ENCODE results near the gene CST5. TPM values are rescaled to one million over a fixed set of nuclear protein-coding genes. Genes with fewer than 3 reads are reported as not detected.

CST5 gene
- polyA plus RNA-seq, 1 of the 3 experiments (the other 2 are of a cell fraction) = not detected

DNA sequence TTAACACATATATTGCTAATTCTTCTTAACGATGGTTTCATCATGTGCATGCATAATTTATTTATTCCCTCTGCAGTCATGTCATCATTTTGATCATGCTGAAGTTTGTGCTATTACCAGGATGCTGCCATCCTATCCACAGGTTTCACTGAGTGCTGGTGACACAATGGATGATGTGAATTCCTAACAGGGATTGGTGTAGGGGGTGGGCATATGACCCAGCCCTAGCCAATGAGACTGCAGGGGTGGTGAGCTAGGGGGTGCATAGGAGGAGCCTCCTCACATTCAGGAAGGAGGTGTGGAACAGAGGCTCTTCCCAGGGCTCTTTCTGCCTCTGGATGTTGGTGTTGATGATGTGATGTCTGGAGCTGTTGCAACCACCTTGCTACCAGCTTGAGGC is 7.5 kb downstream of the CST5 start (continued):
- TF ChIP-seq, protein P1, sequence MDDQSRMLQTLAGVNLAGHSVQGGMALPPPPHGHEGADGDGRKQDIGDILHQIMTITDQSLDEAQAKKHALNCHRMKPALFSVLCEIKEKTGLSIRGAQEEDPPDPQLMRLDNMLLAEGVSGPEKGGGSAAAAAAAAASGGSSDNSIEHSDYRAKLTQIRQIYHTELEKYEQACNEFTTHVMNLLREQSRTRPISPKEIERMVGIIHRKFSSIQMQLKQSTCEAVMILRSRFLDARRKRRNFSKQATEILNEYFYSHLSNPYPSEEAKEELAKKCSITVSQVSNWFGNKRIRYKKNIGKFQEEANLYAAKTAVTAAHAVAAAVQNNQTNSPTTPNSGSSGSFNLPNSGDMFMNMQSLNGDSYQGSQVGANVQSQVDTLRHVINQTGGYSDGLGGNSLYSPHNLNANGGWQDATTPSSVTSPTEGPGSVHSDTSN (IDR thresholded peaks at IDR 0.05) = no peak
- TF ChIP-seq EP300 (IDR thresholded peaks at IDR 0.05; ENCODE audit: borderline replicate concordance in 1 of 2, low read depth in 1 of 2, low read length in 1 of 2) (no peak), POLR2AphosphoS5 (IDR thresholded peaks at IDR 0.05; ENCODE audit: low read depth, low read length) (no peak), SMC3 (IDR thresholded peaks at IDR 0.05; ENCODE audit: low read depth, low read length) (no peak), RFX5 (IDR thresholded peaks at IDR 0.05; ENCODE audit: low read length) (no peak)

DNA sequence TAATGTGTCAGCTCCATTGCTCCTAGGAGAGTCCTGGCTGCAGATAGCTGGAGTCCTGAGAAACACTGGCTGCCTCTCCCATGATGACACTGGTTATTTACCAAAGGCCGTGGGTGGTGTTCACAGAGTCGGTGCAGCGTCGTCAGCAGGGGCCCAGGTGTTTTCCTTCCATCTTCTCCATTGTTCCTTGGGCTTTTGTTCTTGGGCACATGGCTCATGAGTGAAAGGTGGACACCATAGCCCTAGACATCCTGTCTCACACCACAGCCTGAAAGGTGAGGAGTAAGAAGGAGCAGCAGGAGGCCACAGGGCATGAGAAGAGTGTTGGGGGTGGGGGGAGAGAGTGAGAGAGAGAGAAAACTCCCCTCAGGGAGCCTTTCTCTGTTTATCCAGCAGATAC is 9.1 kb downstream of the CST5 start:
- H3K36me3 ChIP-seq (replicated peaks in 1 of 2; ENCODE audit: control insufficient read depth in 1 of 2, insufficient read depth in 2 of 2, low read length in 1 of 2) = no peaks in the 10 kb centered on the region
- TF ChIP-seq REST (IDR thresholded peaks at IDR 0.05; ENCODE audit: low read depth, low read length) (no peak), CHD2 (IDR thresholded peaks at IDR 0.05; ENCODE audit: low read length, partially characterized antibody) (no peak)
- no peaks in the 10 kb centered on the region; the same call in 1 of the 2 replicates for H3K27me3 ChIP-seq (ENCODE audit: insufficient read depth)
- no peaks in the 10 kb centered on the region for H4K20me1 ChIP-seq (ENCODE audit: insufficient read depth)
- H3K27ac ChIP-seq (ENCODE audit: low read depth in 2 of 2, low read length in 1 of 2) = no peak overlapping the region
- H3K9me3 ChIP-seq = no peaks in the 10 kb centered on the region
- POLR2A ChIA-PET = no interaction called here
- CTCF ChIA-PET = no interaction called here
- H2AFZ ChIP-seq (ENCODE audit: low read depth) = no peak overlapping the region
- no peak overlapping the region for H3K9ac ChIP-seq
- DNase-seq = no peak
- no peak overlapping the region for H3K4me2 ChIP-seq
- H3K9me2 ChIP-seq = no peaks in the 10 kb centered on the region
- no peaks in the 10 kb centered on the region for H3K79me2 ChIP-seq (ENCODE audit: insufficient read depth)
- H3K4me3 ChIP-seq (ENCODE audit: low read depth in 2 of 2, low read length in 1 of 2) = no peak overlapping the region
- 3% methylated on average over 4 of the region's 4 CpGs for WGBS (ENCODE audit: low lambda C conversion rate)
- H3K4me1 ChIP-seq (ENCODE audit: control insufficient read depth in 1 of 2, insufficient read depth in 2 of 2, low read depth in 1 of 2, low read length in 1 of 2) = no peaks in the 10 kb centered on the region
- H3F3A ChIP-seq (replicated peaks; ENCODE audit: insufficient read depth) = no peaks in the 10 kb centered on the region

DNA sequence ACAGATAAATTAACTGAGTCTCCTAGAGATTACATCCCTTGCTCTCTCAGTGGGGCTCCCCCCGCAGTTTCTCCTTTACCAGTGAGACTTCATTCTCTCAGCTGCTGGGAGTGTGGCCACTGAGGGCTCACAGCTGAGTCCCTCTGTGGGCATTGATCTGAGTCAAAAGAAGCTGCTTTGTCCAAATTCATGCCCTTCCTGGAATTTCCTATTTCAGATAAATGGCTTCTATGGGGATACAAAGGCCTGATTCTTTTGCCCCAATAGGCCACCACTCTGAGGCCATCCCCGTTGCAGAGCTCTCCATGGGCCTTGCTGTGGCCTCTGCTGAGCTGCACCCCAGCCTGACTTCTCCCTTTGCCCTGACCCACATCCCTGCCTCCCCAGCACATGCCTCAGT is 10.0 kb downstream of the CST5 start:
- TF ChIP-seq, protein P2, sequence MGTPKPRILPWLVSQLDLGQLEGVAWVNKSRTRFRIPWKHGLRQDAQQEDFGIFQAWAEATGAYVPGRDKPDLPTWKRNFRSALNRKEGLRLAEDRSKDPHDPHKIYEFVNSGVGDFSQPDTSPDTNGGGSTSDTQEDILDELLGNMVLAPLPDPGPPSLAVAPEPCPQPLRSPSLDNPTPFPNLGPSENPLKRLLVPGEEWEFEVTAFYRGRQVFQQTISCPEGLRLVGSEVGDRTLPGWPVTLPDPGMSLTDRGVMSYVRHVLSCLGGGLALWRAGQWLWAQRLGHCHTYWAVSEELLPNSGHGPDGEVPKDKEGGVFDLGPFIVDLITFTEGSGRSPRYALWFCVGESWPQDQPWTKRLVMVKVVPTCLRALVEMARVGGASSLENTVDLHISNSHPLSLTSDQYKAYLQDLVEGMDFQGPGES (IDR thresholded peaks at IDR 0.05; ENCODE audit: low read depth, low read length) = no peak
- no peak for TF ChIP-seq JUND (IDR thresholded peaks at IDR 0.05)
- TF ChIP-seq FOXJ3 (CRISPR knock-in tag; IDR thresholded peaks at IDR 0.05) = no peak
- no peak for TF ChIP-seq TAF1 (IDR thresholded peaks at IDR 0.05; ENCODE audit: borderline replicate concordance, low read depth, low read length)
- no peak for TF ChIP-seq SIN3A (IDR thresholded peaks at IDR 0.05; ENCODE audit: borderline replicate concordance, low read depth, low read length)
- TF ChIP-seq, protein P3, sequence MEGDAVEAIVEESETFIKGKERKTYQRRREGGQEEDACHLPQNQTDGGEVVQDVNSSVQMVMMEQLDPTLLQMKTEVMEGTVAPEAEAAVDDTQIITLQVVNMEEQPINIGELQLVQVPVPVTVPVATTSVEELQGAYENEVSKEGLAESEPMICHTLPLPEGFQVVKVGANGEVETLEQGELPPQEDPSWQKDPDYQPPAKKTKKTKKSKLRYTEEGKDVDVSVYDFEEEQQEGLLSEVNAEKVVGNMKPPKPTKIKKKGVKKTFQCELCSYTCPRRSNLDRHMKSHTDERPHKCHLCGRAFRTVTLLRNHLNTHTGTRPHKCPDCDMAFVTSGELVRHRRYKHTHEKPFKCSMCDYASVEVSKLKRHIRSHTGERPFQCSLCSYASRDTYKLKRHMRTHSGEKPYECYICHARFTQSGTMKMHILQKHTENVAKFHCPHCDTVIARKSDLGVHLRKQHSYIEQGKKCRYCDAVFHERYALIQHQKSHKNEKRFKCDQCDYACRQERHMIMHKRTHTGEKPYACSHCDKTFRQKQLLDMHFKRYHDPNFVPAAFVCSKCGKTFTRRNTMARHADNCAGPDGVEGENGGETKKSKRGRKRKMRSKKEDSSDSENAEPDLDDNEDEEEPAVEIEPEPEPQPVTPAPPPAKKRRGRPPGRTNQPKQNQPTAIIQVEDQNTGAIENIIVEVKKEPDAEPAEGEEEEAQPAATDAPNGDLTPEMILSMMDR (IDR thresholded peaks at IDR 0.05) = no peak
- no peak for TF ChIP-seq RFX5 (IDR thresholded peaks at IDR 0.05; ENCODE audit: low read length)
- no peak for TF ChIP-seq TCF12 (IDR thresholded peaks at IDR 0.05)
- no peak for TF ChIP-seq TEAD4 (IDR thresholded peaks at IDR 0.05; ENCODE audit: borderline replicate concordance, insufficient read depth)
- no peak for TF ChIP-seq FOSL2 (IDR thresholded peaks at IDR 0.05; ENCODE audit: borderline replicate concordance, low read depth)
- no peak for TF ChIP-seq GABPA (IDR thresholded peaks at IDR 0.05; ENCODE audit: low read depth)
- no peak for TF ChIP-seq RXRA (IDR thresholded peaks at IDR 0.05; ENCODE audit: borderline replicate concordance, low read depth)
- H3K27ac ChIP-seq (ENCODE audit: low read depth in 2 of 2, low read length in 1 of 2) = no peak overlapping the region
- CTCF ChIA-PET = no interaction called here
- WGBS (ENCODE audit: low lambda C conversion rate) = 0% methylated on average over 2 of the region's 2 CpGs
- H3K27me3 ChIP-seq (ENCODE audit: insufficient read depth) = no peaks in the 10 kb centered on the region; the same call in 1 of the 2 replicates
- no peaks in the 10 kb centered on the region for H3K9me3 ChIP-seq
- POLR2A ChIA-PET = no interaction called here
- H4K20me1 ChIP-seq (ENCODE audit: insufficient read depth) = no peaks in the 10 kb centered on the region
- no peaks in the 10 kb centered on the region for H3F3A ChIP-seq (replicated peaks; ENCODE audit: insufficient read depth)
- H2AFZ ChIP-seq (ENCODE audit: low read depth) = no peak overlapping the region
- no peak overlapping the region for H3K4me3 ChIP-seq (ENCODE audit: low read depth in 2 of 2, low read length in 1 of 2)
- H3K4me1 ChIP-seq (ENCODE audit: control insufficient read depth in 1 of 2, insufficient read depth in 2 of 2, low read depth in 1 of 2, low read length in 1 of 2) = no peaks in the 10 kb centered on the region
- H3K9ac ChIP-seq = no peak overlapping the region
- H3K9me2 ChIP-seq = no peaks in the 10 kb centered on the region
- H3K36me3 ChIP-seq (replicated peaks in 1 of 2; ENCODE audit: control insufficient read depth in 1 of 2, insufficient read depth in 2 of 2, low read length in 1 of 2) = no peaks in the 10 kb centered on the region
- no peaks in the 10 kb centered on the region for H3K79me2 ChIP-seq (ENCODE audit: insufficient read depth)
- H3K4me2 ChIP-seq = no peak overlapping the region
- no peak for DNase-seq
